HG03439 (cell line): ENCODE results near the gene LURAP1L.
"Not testable (repeated sequence)": the region's sequence is repeated elsewhere in the genome, so short reads cannot be mapped to it uniquely, and the experiment has no call there.

Experiments used
- ATAC-seq: cut with Tn5 transposase; IDR thresholded peaks from one replicate; pipeline ENCODE4 v1.9.1; 2021; ENCODE audit warnings: mild to moderate bottlenecking, moderate library complexity; ENCODE audit not compliant: unreplicated experiment

The LURAP1L gene

DNA sequence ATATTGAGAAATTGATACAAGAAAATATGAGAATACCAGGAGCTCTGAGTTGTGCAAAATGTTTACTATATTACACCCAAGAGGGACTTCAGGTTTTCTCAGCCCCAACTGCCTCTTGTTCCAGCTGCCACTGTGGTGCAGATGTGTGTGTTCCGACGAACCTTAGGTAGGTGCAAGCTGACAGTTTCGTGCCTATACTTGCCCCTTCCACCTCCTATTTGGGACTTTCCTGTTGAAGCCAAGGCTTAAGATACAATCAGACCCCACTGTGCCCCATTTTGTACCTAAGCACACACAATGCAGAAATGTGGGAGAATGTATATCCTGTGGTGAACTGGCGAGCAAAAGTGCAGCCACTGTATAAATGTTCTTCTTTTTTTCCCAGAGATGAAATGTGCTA is 80.2 kb downstream of the LURAP1L start:
- ATAC-seq, result no peak

DNA sequence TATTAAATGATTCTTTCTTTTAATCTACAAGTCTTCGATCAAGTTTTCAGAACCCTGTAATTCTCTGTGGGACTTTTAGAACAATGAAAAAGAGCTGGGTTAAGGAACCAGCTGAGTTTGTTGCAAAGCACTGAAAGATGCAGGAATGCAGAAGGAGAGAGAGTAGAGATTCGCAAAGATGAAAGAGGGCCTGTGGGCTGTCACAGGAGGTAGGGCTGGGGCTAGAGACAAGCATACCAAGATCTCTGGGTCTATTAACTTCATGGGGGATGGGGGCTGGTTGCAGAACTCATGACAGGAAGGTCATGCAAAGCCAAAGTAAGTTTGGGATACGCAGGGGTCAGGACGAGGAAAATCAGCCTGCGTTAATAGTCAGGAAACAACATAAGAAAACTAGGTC is 81.8 kb downstream of the LURAP1L start:
- no peak for ATAC-seq

DNA sequence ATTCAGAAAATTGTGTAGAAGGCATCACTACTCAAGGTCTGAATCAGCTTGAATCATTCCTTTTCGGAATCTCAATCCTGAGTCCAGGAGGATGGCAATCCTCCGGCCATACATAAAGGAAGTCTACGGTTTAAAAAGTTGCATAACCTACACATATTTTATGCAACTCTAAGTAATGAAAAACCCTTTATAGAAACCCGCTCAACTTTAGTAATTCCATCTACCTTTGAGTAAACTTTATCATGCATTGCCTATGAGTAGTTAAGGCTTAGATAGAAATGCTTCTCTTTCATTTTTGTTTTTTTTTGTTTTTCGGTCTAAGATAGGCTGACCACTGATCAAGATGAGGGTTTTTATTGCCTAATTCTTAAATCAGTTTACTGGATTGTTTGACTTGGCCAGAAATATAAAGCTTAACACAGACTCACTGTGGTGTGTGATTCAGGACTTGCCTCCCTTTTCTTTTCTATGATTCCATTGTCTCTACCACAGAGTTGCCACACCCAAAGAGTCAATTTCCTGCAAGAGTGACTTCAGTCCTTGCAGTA is 85.0 kb downstream of the LURAP1L start:
- no peak for ATAC-seq

DNA sequence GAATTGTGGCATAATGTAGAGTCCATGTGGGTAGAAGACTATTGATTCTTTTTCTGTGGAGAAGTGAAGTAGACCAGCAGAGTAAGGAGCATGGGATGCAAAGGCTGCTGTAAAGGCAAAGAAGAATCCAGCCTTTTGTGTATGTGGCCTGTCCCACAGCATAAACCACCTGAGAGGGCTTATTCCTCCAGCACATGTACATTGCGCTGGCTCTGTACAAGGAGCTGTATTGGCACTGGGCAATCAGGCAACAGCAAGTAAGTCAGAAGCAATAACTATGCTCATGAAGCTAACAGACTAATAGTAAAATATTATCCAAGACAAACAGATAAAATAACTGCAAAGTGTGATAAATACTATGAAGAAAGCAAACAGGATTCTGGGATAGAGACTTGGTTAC is 86.2 kb downstream of the LURAP1L start:
- ATAC-seq, result no peak

DNA sequence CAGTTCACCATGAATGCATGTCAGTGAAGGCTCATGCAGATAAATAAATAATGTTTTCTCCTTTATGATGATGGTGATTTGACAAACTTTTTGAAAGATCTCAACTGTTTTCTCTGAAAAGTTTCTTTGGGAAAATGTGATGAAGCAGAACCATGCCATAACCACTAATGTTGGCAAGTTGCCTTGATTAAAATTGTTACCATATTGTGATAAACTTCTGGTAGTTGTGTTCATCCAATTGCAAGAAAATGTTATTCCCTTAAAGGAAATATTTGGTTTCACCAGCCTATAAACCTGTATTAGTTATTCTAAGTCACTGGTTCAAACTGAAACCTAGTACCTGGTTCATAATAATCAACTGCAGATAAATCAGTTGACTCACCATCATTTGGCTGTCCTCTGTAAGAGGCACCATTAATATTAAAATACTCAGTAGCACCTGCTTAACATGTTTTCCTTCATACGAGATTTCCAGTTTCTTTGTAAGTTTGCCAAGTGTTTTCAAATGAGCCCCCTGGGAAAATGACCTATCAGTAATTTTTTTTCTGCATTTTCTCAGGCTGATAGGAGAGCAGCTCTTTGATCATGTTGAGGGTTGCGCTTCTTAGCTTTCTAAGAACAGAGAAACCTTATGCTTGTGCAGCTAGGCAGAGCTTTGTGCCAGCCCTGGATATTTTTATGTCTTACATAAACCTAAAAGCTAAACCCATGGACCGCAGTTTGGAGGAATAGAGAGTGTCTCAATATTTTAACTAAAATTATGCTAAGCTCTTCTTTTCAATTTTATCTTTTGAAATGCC is 88.0 kb downstream of the LURAP1L start:
- no peak for ATAC-seq

DNA sequence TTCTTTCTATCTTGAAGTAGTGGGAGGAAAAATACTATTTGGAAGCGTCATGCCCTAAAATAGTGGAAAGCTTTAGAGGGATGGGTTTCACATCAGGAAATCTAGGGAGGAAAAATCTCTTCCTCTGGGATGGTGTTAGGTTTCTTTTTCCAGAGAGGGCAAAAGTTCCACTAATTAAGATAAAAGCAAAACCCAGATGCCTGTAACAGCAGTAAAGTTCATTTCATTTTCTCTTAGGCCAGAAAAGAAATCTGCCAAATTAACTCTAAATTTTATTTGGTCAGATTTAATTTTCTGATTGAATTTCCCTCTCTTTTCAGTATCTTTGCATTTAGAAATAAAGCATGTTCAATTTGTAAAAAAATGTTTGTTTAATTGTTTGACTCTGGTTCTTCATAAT is 88.8 kb downstream of the LURAP1L start:
- ATAC-seq, result no peak

DNA sequence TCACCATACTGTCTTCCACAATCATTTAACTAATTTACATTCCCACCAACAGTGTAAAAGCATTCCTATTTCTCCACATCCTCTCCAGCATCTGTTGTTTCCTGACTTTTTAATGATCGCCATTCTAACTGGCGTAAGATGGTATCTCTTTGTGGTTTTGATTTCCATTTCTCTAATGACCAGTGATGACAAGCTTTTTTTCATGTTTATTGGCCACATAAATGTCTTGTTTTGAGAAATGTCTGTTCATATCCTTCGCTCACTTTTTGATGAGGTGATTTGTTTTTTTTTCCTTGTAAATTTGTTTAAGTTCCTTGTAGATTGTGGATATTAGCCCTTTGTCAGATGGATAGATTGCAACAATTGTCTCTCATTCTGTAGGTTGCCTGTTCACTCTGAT is 90.6 kb downstream of the LURAP1L start:
- not testable (repeated sequence) for ATAC-seq
